Measurements from ENCODE around the gene OTOA.

GRCh38 chr16:21654466-21654865, 9.3 kb upstream of the OTOA start:
- no peak for TF ChIP-seq POLR2A (IDR thresholded peaks at IDR 0.05; ENCODE audit: low read depth, low read length)
- TF ChIP-seq POLR2AphosphoS5 (IDR thresholded peaks at IDR 0.05; ENCODE audit: low read depth, low read length): no peak
- TF ChIP-seq TAF1 (IDR thresholded peaks at IDR 0.05; ENCODE audit: borderline replicate concordance, low read depth, low read length): no peak
